ENCODE results near the gene SMIM43. TPM values are rescaled to one million over a fixed set of nuclear protein-coding genes. Genes with fewer than 3 reads are reported as not detected.
"Not testable (repeated sequence)": the region's sequence is repeated elsewhere in the genome, so short reads cannot be mapped to it uniquely, and the experiment has no call there.

Gene SMIM43
- polyA plus RNA-seq, 1 donor (not counting 4 experiments of a cell fraction or from before 2014, with no cell fraction given), result 0.03 TPM

- no peaks in the 10 kb centered on the region for H4K20me1 ChIP-seq (ENCODE audit: control insufficient read depth, extremely low read depth, insufficient read depth, low read length)
- H3K27me3 ChIP-seq (ENCODE audit: control insufficient read depth, extremely low read depth, insufficient read depth, low read length), result peaks cover 13% of the 10 kb centered on the region
- no peak overlapping the region for H3K9ac ChIP-seq (ENCODE audit: control insufficient read depth, extremely low read depth, insufficient read depth, low read length)
- no peak overlapping the region for H3K4me3 ChIP-seq (ENCODE audit: control insufficient read depth in 2 of 3, extremely low read depth in 1 of 3, insufficient read depth in 2 of 3, low read depth in 1 of 3, low read length in 3 of 3)
- no peaks in the 10 kb centered on the region for H3K79me2 ChIP-seq (ENCODE audit: control insufficient read depth, insufficient read depth, low read length)
- H2AFZ ChIP-seq (ENCODE audit: control insufficient read depth, low read length), result no peak overlapping the region
- no peaks in the 10 kb centered on the region for H3K4me1 ChIP-seq (ENCODE audit: control insufficient read depth, extremely low read depth, insufficient read depth, low read length)
- no peak overlapping the region for H3K4me2 ChIP-seq (ENCODE audit: control insufficient read depth, extremely low read depth, insufficient read depth, low read depth, low read length)
- DNase-seq (ENCODE audit: low read depth, low spot score) (no peak), FAIRE-seq (no peak)
- no peaks in the 10 kb centered on the region for H3K9me1 ChIP-seq (ENCODE audit: control insufficient read depth, extremely low read depth, insufficient read depth, low read length)
- no peak overlapping the region for H3K27ac ChIP-seq (ENCODE audit: control insufficient read depth, insufficient read depth, low read length)
- H3K9me3 ChIP-seq (ENCODE audit: control insufficient read depth, low read depth, low read length), result no peaks in the 10 kb centered on the region
- H3K36me3 ChIP-seq (ENCODE audit: control insufficient read depth in 2 of 2, extremely low read depth in 1 of 2, insufficient read depth in 2 of 2, low read length in 2 of 2), result no peaks in the 10 kb centered on the region
- TF ChIP-seq CTCF (optimal IDR thresholded peaks at IDR 0.05 in 1 of 3, IDR thresholded peaks at IDR 0.05 in 1 of 3, conservative IDR thresholded peaks at IDR 0.05 in 1 of 3; ENCODE audit: extremely low read depth in 1 of 3, insufficient read depth in 2 of 3, low read length in 3 of 3) (no peak), EZH2 (IDR thresholded peaks at IDR 0.05; ENCODE audit: low read length) (no peak)
- dilution Hi-C loops (cut with MboI; ENCODE audit: extremely low pct_ligation_motif_present, low sequenced_read_pairs), result no loop called here
Measured at GRCh38 chr4:121760205-121760604, 4.8 kb downstream of the SMIM43 start.

GRCh38 chr4:121758925-121759568, 5.9 kb downstream of the SMIM43 start:
- DNase-seq (ENCODE audit: low read depth, low spot score) (no peak), FAIRE-seq (no peak)
- Histone ChIP-seq H3K4me2 (ENCODE audit: control insufficient read depth, extremely low read depth, insufficient read depth, low read depth, low read length) (no peak overlapping the region), H3K27ac (ENCODE audit: control insufficient read depth, insufficient read depth, low read length) (no peak overlapping the region), H4K20me1 (ENCODE audit: control insufficient read depth, extremely low read depth, insufficient read depth, low read length) (no peaks in the 10 kb centered on the region), H2AFZ (ENCODE audit: control insufficient read depth, low read length) (no peak overlapping the region), H3K9me1 (ENCODE audit: control insufficient read depth, extremely low read depth, insufficient read depth, low read length) (no peaks in the 10 kb centered on the region), H3K4me1 (ENCODE audit: control insufficient read depth, extremely low read depth, insufficient read depth, low read length) (no peaks in the 10 kb centered on the region), H3K9me3 (ENCODE audit: control insufficient read depth, low read depth, low read length) (no peaks in the 10 kb centered on the region), H3K9ac (ENCODE audit: control insufficient read depth, extremely low read depth, insufficient read depth, low read length) (no peak overlapping the region), H3K79me2 (ENCODE audit: control insufficient read depth, insufficient read depth, low read length) (no peaks in the 10 kb centered on the region), H3K36me3 (ENCODE audit: control insufficient read depth in 2 of 2, extremely low read depth in 1 of 2, insufficient read depth in 2 of 2, low read length in 2 of 2) (no peaks in the 10 kb centered on the region), H3K27me3 (ENCODE audit: control insufficient read depth, extremely low read depth, insufficient read depth, low read length) (peaks cover 2% of the 10 kb centered on the region), H3K4me3 (ENCODE audit: control insufficient read depth in 2 of 3, extremely low read depth in 1 of 3, insufficient read depth in 2 of 3, low read depth in 1 of 3, low read length in 3 of 3) (no peak overlapping the region)
- dilution Hi-C loops (cut with MboI; ENCODE audit: extremely low pct_ligation_motif_present, low sequenced_read_pairs), result no loop called here
- TF ChIP-seq CTCF (optimal IDR thresholded peaks at IDR 0.05 in 1 of 3, IDR thresholded peaks at IDR 0.05 in 1 of 3, conservative IDR thresholded peaks at IDR 0.05 in 1 of 3; ENCODE audit: extremely low read depth in 1 of 3, insufficient read depth in 2 of 3, low read length in 3 of 3) (no peak), EZH2 (IDR thresholded peaks at IDR 0.05; ENCODE audit: low read length) (no peak)

- H3K27me3 ChIP-seq (ENCODE audit: control insufficient read depth, extremely low read depth, insufficient read depth, low read length); H3K4me3 ChIP-seq (ENCODE audit: control insufficient read depth in 2 of 3, extremely low read depth in 1 of 3, insufficient read depth in 2 of 3, low read depth in 1 of 3, low read length in 3 of 3); H3K9me3 ChIP-seq (ENCODE audit: control insufficient read depth, low read depth, low read length); H3K36me3 ChIP-seq (ENCODE audit: control insufficient read depth in 2 of 2, extremely low read depth in 1 of 2, insufficient read depth in 2 of 2, low read length in 2 of 2); DNase-seq (ENCODE audit: low read depth, low spot score); H3K4me1 ChIP-seq (ENCODE audit: control insufficient read depth, extremely low read depth, insufficient read depth, low read length); H3K79me2 ChIP-seq (ENCODE audit: control insufficient read depth, insufficient read depth, low read length); H4K20me1 ChIP-seq (ENCODE audit: control insufficient read depth, extremely low read depth, insufficient read depth, low read length); H3K9ac ChIP-seq (ENCODE audit: control insufficient read depth, extremely low read depth, insufficient read depth, low read length); dilution Hi-C loops (cut with MboI; ENCODE audit: extremely low pct_ligation_motif_present, low sequenced_read_pairs); FAIRE-seq; H2AFZ ChIP-seq (ENCODE audit: control insufficient read depth, low read length); H3K9me1 ChIP-seq (ENCODE audit: control insufficient read depth, extremely low read depth, insufficient read depth, low read length); H3K27ac ChIP-seq (ENCODE audit: control insufficient read depth, insufficient read depth, low read length); H3K4me2 ChIP-seq (ENCODE audit: control insufficient read depth, extremely low read depth, insufficient read depth, low read depth, low read length): not testable (repeated sequence)
Measured at GRCh38 chr4:121752142-121752541, 12.8 kb downstream of the SMIM43 start.

Measured in keratinocyte (primary cell).